Measurements from ENCODE around the gene GPRC5C.

Gene GPRC5C, protein sequence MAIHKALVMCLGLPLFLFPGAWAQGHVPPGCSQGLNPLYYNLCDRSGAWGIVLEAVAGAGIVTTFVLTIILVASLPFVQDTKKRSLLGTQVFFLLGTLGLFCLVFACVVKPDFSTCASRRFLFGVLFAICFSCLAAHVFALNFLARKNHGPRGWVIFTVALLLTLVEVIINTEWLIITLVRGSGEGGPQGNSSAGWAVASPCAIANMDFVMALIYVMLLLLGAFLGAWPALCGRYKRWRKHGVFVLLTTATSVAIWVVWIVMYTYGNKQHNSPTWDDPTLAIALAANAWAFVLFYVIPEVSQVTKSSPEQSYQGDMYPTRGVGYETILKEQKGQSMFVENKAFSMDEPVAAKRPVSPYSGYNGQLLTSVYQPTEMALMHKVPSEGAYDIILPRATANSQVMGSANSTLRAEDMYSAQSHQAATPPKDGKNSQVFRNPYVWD

DNA sequence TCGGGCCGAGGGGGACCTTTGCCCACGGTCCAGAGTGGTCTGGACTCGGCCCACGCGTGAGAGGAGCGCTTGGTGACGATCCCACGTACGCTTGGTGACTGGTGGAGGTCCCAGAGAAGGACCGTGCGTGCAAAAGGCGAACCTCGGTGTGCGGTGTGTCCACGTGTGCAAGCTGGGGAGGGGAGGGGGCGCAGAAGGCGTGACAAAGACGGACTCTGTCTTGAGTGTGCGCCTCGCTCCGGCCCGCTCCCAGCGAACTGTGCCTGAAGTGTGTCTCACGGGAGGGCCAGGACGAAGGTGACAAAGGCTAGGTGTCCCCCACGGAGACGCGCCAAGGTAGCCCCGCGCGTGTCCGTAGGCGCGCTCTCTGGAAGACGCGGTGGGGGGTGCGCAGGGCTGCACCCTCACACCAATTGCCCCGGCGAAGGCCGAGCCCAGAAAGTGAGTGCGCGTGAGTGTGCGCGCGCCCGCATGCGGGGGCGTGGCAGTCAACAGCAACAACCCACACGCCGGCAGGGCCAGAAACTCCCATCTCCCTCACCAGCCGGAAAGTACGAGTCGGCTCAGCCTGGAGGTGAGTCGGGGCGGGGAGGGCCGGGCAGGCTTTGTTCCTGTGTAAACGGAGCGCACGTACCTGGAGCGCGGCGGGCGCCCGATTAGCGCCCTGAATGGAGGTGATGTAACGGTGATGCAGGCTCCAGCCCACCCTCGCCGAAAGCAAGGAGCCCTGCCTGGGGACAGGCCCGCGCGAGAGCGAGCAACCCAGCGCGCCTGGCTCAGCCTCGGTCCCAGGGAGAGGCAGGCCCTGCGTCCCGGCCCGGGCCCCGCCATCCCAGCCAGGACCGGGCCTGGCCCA lies at the start of gene GPRC5C:
Gene GPRC5C (plus strand): TSS at position 521 of the 856 bp plus-strand sequence. CDS start 7,689 bp downstream, outside the sequence.
- DNase-seq (ENCODE audit: low read depth) = no peak
- H3K4me3 ChIP-seq (ENCODE audit: control insufficient read depth, low read depth, low read length) = peak within 1 kb of the TSS; percentile 21
- TF ChIP-seq, protein P1, sequence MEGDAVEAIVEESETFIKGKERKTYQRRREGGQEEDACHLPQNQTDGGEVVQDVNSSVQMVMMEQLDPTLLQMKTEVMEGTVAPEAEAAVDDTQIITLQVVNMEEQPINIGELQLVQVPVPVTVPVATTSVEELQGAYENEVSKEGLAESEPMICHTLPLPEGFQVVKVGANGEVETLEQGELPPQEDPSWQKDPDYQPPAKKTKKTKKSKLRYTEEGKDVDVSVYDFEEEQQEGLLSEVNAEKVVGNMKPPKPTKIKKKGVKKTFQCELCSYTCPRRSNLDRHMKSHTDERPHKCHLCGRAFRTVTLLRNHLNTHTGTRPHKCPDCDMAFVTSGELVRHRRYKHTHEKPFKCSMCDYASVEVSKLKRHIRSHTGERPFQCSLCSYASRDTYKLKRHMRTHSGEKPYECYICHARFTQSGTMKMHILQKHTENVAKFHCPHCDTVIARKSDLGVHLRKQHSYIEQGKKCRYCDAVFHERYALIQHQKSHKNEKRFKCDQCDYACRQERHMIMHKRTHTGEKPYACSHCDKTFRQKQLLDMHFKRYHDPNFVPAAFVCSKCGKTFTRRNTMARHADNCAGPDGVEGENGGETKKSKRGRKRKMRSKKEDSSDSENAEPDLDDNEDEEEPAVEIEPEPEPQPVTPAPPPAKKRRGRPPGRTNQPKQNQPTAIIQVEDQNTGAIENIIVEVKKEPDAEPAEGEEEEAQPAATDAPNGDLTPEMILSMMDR (IDR thresholded peaks at IDR 0.05; ENCODE audit: control insufficient read depth, insufficient read depth, low read depth, low read length, missing control alignments) = no peak

DNA sequence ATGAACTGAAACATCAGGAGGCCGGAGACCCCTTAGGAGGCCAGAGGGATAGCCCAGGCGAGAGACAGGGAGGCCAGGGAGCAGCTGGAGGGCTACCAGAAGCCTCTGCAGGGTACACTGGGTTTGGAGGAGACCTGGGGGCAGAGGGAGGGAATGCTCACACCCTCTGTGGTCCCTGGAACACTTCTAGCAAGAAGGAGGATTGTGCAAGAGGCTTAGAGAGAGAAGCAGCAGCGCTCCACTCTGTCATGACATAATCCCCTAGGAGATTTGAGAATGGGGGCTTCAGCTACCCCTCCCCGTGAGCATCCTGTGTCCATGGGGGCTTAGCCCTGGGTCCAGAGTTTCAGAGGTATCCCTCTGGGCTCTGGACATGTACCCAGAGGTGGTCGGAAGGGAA lies 48.7 kb upstream of the GPRC5C start:
- TF ChIP-seq, protein P1 (IDR thresholded peaks at IDR 0.05; ENCODE audit: control insufficient read depth, insufficient read depth, low read depth, low read length, missing control alignments) = no peak
- DNase-seq (ENCODE audit: low read depth) = no peak
- H3K4me3 ChIP-seq (ENCODE audit: control insufficient read depth, low read depth, low read length) = no peak overlapping the region

DNA sequence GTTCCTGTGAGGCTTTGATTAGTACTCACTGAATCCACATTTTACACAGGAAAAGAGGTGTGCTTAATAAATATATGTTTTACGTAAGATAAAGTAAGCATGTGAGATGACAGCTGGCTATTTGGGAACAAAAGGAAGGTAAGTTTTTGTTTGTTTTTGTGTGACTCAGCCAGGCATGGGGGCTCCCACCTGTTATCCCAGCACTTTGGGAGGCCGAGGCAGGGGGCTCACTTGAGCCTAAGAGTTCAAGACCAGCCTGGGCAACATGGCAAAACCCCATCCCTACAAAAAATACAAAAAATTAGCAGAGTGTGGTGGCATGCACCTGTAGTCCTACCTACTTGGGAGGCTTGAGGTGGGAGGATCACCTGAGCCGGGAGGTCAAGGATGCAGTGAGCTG lies 46.7 kb upstream of the GPRC5C start:
- DNase-seq (ENCODE audit: low read depth) = no peak
- H3K4me3 ChIP-seq (ENCODE audit: control insufficient read depth, low read depth, low read length) = no peak overlapping the region
- TF ChIP-seq, protein P1 (IDR thresholded peaks at IDR 0.05; ENCODE audit: control insufficient read depth, insufficient read depth, low read depth, low read length, missing control alignments) = no peak

DNA sequence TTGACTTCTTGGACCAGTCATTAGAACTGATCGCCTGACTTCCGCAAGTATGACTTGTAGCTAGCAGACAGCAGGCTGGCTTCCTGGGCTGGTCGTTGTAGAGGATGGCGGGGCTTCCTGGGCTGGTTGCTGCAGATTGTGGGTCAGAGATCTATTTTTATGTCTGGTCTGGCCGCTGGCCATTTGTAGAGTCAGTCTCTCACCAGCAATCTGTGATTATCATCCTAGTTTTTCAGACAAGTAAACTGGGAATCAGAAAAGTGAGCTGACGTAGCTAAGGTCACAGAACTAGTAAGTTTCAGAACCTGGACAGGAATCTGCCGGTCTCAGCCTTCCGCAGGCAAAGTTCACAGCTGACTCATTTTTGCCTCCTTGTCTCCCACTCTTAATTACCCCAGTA lies 45.5 kb upstream of the GPRC5C start:
- TF ChIP-seq, protein P1 (IDR thresholded peaks at IDR 0.05; ENCODE audit: control insufficient read depth, insufficient read depth, low read depth, low read length, missing control alignments) = no peak
- no peak for DNase-seq (ENCODE audit: low read depth)
- no peak overlapping the region for H3K4me3 ChIP-seq (ENCODE audit: control insufficient read depth, low read depth, low read length)

DNA sequence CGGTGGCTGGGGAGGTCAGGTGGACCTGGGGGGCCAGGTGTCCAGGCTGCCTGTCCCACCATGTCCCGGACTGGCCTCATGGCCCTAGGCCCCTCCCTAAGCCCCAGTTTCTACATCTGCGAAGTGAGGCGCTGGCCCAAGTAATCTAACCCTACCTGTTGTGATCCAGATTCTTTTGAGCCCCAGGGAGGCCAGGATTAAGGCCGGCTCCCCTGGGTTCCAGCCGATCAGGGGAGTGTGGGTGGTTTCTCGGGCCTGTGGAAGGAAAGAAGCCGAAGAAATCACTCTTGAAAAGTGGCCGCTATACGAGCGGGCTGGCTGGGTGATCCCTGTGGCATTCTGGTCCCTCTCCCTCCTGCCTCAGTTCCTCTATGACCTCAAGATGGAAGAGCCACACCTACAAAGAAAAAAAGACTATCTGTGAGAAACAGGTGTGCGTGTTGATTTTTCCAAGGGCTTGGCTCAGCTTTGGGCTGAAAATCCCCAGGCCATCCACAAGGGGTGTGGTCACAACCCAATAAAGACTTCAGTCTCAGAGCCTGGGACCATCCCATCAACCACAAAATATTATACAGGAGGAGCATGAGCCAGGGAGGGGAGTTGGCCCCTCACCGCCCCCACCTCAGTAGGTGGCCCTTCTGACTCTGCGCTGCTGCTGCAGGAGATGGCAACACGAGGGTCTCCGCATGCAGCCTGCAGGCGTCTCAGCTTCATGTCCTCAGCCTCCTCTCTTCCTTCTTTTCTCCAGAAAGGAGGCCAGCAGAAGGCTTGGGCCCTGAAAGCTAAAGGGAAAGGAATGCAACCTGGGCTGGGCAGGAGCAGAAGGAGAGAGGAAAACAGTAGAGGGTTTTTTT lies 44.3 kb upstream of the GPRC5C start:
- no peak overlapping the region for H3K4me3 ChIP-seq (ENCODE audit: control insufficient read depth, low read depth, low read length)
- TF ChIP-seq, protein P1 (IDR thresholded peaks at IDR 0.05; ENCODE audit: control insufficient read depth, insufficient read depth, low read depth, low read length, missing control alignments) = no peak
- DNase-seq (ENCODE audit: low read depth) = no peak
